Chondrocyte (in vitro differentiated cells): ENCODE results near the gene COL16A1. TPM values are rescaled to one million over a fixed set of nuclear protein-coding genes. Genes with fewer than 3 reads are reported as not detected.

Experiments
- DNase-seq: peaks from one replicate; pipeline ENCODE4 v3.0.0; 2021; ENCODE audit warnings: mixed read lengths, low spot score
- H3K27ac Mint-ChIP-seq: one replicate; pipeline ENCODE4 v1.8.0; 2021; ENCODE audit warnings: mild to moderate bottlenecking, moderate library complexity, mixed read lengths; ENCODE audit not compliant: unreplicated experiment
- H3K27me3 Mint-ChIP-seq: 2 replicates; pipeline ENCODE4 v1.8.0; 2021; ENCODE audit warnings: low read depth, mixed read lengths
- H3K36me3 Mint-ChIP-seq: 2 replicates; pipeline ENCODE4 v1.8.0; 2021; ENCODE audit warnings: low read depth, mixed read lengths
- H3K4me1 Mint-ChIP-seq: 2 replicates; pipeline ENCODE4 v1.8.0; 2021; ENCODE audit warnings: low read depth, mild to moderate bottlenecking, mixed read lengths
- H3K4me3 Mint-ChIP-seq: one replicate; pipeline ENCODE4 v1.8.0; 2021; ENCODE audit warnings: mild to moderate bottlenecking, moderate library complexity, mixed read lengths; ENCODE audit not compliant: unreplicated experiment
- H3K9me3 Mint-ChIP-seq: 2 replicates; pipeline ENCODE4 v1.8.0; 2021; ENCODE audit warnings: low read depth, mixed read lengths
- total RNA-seq: library from RNA; stranded (reverse); gene quantifications from 3 replicates; pipeline ENCODE4 v1.2.1, GENCODE V29; 2021
- TF ChIP-seq, protein P1 (sequence below): fragments of 200-600 bp; sonication (generic); IDR thresholded peaks from 2 replicates; pipeline ENCODE4 v1.5.0; 2021; ENCODE audit warnings: antibody characterized with exemption, mild to moderate bottlenecking, moderate library complexity

Gene COL16A1
- total RNA-seq, 1 donor from 2014 or later: 230 TPM

DNA sequence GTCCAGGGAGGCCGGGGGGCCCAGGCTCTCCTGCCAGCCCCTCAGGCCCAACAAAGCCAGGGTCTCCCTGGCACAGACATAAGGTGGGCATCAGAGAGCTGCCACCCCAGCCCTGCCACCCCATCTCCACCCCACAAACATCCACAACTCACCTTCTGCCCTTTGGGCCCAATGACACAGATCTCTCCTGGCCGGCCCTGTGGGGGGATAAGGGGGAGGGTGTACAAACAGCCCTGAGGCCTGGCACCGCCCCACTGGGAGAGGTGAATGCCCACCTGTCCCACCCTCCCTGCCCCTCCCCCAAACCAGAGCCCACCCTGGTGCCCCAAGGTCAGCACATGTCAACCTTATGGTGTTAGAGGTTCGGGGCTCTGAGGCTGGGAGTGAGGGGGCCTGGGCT is 12.4 kb downstream of the COL16A1 start:
- DNase-seq: no peak
- Mint-ChIP-seq H3K27ac (peak overlapping the region; percentile 36), H3K4me3 (no peak overlapping the region), H3K4me1 (peaks cover 63% of the 10 kb centered on the region), H3K36me3 (peaks cover 28% of the 10 kb centered on the region), H3K9me3 (no peaks in the 10 kb centered on the region), H3K27me3 (no peaks in the 10 kb centered on the region)
- TF ChIP-seq, protein P1, sequence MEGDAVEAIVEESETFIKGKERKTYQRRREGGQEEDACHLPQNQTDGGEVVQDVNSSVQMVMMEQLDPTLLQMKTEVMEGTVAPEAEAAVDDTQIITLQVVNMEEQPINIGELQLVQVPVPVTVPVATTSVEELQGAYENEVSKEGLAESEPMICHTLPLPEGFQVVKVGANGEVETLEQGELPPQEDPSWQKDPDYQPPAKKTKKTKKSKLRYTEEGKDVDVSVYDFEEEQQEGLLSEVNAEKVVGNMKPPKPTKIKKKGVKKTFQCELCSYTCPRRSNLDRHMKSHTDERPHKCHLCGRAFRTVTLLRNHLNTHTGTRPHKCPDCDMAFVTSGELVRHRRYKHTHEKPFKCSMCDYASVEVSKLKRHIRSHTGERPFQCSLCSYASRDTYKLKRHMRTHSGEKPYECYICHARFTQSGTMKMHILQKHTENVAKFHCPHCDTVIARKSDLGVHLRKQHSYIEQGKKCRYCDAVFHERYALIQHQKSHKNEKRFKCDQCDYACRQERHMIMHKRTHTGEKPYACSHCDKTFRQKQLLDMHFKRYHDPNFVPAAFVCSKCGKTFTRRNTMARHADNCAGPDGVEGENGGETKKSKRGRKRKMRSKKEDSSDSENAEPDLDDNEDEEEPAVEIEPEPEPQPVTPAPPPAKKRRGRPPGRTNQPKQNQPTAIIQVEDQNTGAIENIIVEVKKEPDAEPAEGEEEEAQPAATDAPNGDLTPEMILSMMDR: no peak

DNA sequence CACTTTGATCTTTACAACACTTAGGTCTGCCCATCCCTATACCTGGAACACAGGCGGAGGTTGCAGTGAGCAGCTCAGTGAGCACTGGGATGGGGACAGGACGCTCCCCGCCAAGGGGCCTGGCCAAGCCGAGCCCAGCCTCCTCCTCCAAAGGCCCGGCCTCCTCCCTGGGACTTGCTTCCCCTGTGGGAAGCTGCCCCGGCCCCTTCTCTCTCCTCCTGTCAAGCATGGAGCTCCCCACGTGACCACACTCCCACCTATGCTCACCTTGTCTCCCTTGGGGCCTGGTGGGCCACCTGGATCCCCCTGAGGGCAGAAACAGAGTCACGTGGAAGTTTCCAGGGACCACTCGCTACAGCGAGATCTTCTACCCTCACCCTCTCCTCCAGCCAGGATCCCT is 12.9 kb downstream of the COL16A1 start:
- no peak for DNase-seq
- Mint-ChIP-seq H3K27me3 (no peaks in the 10 kb centered on the region), H3K4me3 (peak overlapping the region; percentile 22), H3K27ac (peak overlapping the region; percentile 86), H3K4me1 (peaks cover 69% of the 10 kb centered on the region), H3K9me3 (no peaks in the 10 kb centered on the region), H3K36me3 (peaks cover 33% of the 10 kb centered on the region)
- TF ChIP-seq, protein P1: no peak

DNA sequence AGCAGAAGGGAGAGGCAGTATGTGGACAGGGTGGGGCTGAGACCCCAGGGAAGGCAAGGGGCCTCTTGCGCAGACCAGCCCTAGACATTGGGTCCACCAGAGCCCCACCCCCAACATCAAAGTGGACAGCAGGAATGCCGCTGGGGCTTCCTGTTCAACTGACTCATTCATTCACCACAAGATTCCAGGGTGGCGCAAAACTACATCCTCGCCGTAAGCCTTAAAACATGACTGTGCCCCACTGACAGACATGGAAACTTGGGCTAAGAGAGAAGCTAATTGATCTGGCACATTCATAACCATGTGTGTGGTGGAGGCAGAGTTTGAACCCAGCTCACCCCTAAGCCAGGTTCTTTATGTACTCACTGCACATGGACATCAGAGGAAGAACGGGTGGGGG is 14.0 kb downstream of the COL16A1 start:
- Mint-ChIP-seq H3K27me3 (no peaks in the 10 kb centered on the region), H3K4me1 (peaks cover 64% of the 10 kb centered on the region), H3K36me3 (peaks cover 39% of the 10 kb centered on the region), H3K4me3 (no peak overlapping the region), H3K27ac (peak overlapping the region; percentile 85), H3K9me3 (no peaks in the 10 kb centered on the region)
- DNase-seq: no peak
- TF ChIP-seq, protein P1: no peak

- DNase-seq: no peak
- TF ChIP-seq, protein P1: no peak
- Mint-ChIP-seq H3K27ac (peak overlapping the region; percentile 71), H3K27me3 (no peaks in the 10 kb centered on the region), H3K4me1 (peaks cover 61% of the 10 kb centered on the region), H3K4me3 (no peak overlapping the region), H3K36me3 (peaks cover 41% of the 10 kb centered on the region), H3K9me3 (no peaks in the 10 kb centered on the region)
Observed at GRCh38 chr1:31689379-31689778, 14.4 kb downstream of the COL16A1 start.

DNA sequence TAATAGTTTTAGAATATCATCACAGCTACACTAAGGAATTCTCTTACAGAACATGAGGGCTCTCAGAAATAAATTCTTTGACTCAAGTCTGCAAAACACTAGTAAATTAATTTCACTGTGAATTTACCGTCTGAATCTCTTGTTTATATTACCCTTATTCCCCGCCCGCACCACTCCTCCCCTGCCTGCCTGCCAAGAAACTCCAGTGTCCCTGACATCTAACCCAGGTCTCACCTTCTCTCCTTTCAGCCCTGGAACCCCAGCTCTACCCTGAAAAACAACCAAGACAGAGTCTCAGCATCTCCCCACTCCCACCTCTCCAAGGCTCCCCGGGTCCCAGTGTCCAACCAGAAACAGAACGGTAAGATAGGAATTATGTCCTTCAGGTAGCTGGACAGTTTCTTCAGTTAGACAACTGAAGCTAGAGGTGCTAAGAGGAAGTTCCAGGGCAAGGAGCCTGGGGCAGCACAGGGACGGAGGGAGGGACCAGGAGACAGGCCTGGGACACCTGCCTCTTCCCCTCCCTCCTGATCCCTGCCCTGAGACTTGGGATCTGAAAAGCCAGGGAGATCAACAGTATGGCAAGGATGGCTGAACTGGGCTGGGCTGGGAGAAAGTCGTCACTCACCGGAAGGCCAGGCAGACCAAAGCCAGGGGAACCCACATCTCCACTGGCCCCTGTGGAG is 15.4 kb downstream of the COL16A1 start:
- H3K9me3 Mint-ChIP-seq: no peaks in the 10 kb centered on the region
- peaks cover 39% of the 10 kb centered on the region for H3K36me3 Mint-ChIP-seq
- H3K4me1 Mint-ChIP-seq: peaks cover 56% of the 10 kb centered on the region
- peak overlapping the region; percentile 43 for H3K27ac Mint-ChIP-seq
- no peak overlapping the region for H3K4me3 Mint-ChIP-seq
- H3K27me3 Mint-ChIP-seq: no peaks in the 10 kb centered on the region
- no peak for DNase-seq
- TF ChIP-seq, protein P1: no peak
